Small intestine (tissue), 7 donors: Measurements from ENCODE around the gene RASGEF1C. TPM values are rescaled to one million over a fixed set of nuclear protein-coding genes. Genes with fewer than 3 reads are reported as not detected.

Source experiments
- DNase-seq, 2 donors: peaks; one replicate each; pipeline versions ENCODE4 v3.0.0 to v3.0.0-alpha.2; 2013
- FAIRE-seq: peaks from 2 replicates; lab custom pipeline; 2012; peaks lifted over from hg19 to GRCh38; lab: Jason Lieb, UNC
- H3K27ac ChIP-seq, 3 donors: one replicate each; pipeline ENCODE4 v1.5.1; 2013; ENCODE audit warnings: low read length in 2 of 3, mild to moderate bottlenecking in 2 of 3, control low read depth in 1 of 3, inconsistent platforms in 1 of 3, low read depth in 1 of 3, moderate library complexity in 1 of 3
- H3K27me3 ChIP-seq, 3 donors: one replicate each; pipeline ENCODE4 v1.6.1; 2013; ENCODE audit warnings: low read length in 3 of 3, inconsistent platforms in 1 of 3; ENCODE audit not compliant: control insufficient read depth in 3 of 3, insufficient read depth in 3 of 3
- H3K36me3 ChIP-seq, 3 donors: one replicate each; pipeline ENCODE4 v1.6.1; 2013; ENCODE audit warnings: low read length in 3 of 3, inconsistent platforms in 1 of 3, low read depth in 1 of 3, mild to moderate bottlenecking in 1 of 3, moderate library complexity in 1 of 3; ENCODE audit not compliant: control insufficient read depth in 3 of 3, insufficient read depth in 2 of 3
- H3K4me1 ChIP-seq, 3 donors: one replicate each; pipeline ENCODE4 v1.6.1; 2013; ENCODE audit warnings: low read length in 2 of 3, inconsistent platforms in 1 of 3, low read depth in 1 of 3, mild to moderate bottlenecking in 1 of 3, moderate library complexity in 1 of 3; ENCODE audit not compliant: control insufficient read depth in 3 of 3, insufficient read depth in 2 of 3
- H3K4me3 ChIP-seq, 3 donors: one replicate each; pipeline ENCODE4 v1.5.1; 2013; ENCODE audit warnings: low read length in 3 of 3, control low read depth in 1 of 3, inconsistent platforms in 1 of 3, low read depth in 1 of 3, mild to moderate bottlenecking in 1 of 3, moderate library complexity in 1 of 3
- H3K9me3 ChIP-seq, 2 donors: one replicate each; pipeline ENCODE4 v1.6.1; 2013; ENCODE audit warnings: low read depth in 1 of 2, low read length in 1 of 2; ENCODE audit not compliant: control insufficient read depth in 2 of 2, insufficient read depth in 1 of 2
- WGBS, 3 donors: extraction: QIAGEN DNeasy Blood & Tissue Kit; methylation state at CpG; one replicate each; pipeline ENCODE4 v1.1.7; 2013; 5-methylcytosine and 5-hydroxymethylcytosine counted together
- polyA plus RNA-seq, 4 donors: library from polyadenylated mRNA; stranded (reverse) in 3 of 4; unstranded in 1 of 4; fragments of 200-250 nt in 3 of 4; fragments of 120-200 nt in 1 of 4; gene quantifications; one replicate each; pipeline versions ENCODE4 v1.2.1 to v1.2.3, GENCODE V29; 2013
- donor health status: healthy with polysubstance abuse.
- donor health status: control.
- donor health status: control.
- donor health status: Bipolar disorder and iron deficiency.
- donor health status: healthy.

RASGEF1C gene
- polyA plus RNA-seq, 4 donors, result 0.37 to 0.54 (median 0.40) TPM; not detected in 1

DNA sequence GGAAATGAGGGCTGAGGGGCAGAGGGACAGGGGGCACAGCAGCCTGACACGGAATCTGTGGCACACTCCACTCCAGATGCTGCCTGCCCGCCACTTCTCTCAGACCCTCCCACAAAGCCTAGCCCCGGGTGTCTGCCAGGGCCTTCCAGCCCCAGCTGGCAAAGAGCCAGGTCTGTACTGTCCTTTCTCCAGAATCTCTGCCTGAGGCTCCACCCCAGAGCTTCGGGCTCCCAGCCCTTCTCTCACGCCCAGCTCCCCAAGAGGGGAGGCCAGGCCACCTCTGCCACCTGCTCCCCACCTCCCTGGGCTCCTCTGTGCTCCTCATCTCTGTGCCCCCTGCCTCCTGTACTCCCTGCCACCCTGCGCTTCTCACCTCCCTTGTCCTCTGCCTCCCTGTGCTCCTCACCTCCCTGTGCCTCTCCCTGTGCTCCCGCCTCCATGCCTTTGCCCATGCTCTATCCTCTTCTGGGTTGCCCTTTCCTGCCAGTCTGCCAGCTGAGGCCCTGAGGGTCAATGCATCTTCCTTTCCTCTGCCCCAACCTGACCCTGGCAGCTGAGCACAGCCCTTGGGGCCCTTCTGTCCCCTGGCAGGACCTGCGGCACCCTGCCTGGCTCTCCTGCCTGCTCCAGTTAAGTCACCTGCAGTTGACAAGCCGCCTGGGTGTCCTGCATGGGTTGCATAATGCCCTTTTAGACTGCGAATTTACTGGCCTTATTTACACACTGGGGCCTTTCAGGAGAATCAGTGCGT is 36.4 kb downstream of the RASGEF1C start:
- no peak overlapping the region for H3K27ac ChIP-seq
- FAIRE-seq (no peak), DNase-seq (no peak)
- no peak overlapping the region for H3K4me3 ChIP-seq
- H3K9me3 ChIP-seq, result no peaks in the 10 kb centered on the region
- H3K36me3 ChIP-seq, result no peaks in the 10 kb centered on the region
- no peaks in the 10 kb centered on the region for H3K4me1 ChIP-seq
- 39 to 55% (median 53%) methylated on average over 11 of the region's 11 CpGs for WGBS, 3 donors
- no peaks in the 10 kb centered on the region for H3K27me3 ChIP-seq

DNA sequence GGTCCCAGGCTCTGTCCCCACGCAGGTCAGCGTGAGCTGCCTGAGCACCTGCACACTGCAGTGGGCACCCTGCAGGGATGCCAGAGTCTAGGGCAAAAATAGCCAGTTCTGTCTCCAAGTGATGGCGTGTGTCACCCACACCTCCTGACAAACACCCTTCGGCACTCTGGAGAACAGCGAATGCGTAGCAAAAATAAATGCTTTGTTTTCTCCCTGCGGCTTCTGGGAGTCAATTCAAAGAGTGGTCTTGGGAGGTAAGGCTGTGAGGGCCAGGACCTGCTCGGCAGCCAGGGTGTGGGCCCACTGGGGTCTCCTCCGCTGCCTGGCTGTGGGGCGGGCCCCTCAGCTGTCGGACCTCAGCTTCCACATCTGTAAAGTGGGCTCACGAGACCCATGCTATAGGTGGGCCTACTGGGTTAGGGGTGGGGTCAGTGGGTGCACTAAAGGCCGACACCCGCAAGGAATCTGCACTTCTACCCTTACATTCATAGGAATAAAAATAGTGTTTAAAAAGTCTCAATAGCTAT is 37.4 kb downstream of the RASGEF1C start:
- DNase-seq, result no peak
- no peak overlapping the region for H3K27ac ChIP-seq
- WGBS, 3 donors, result 88 to 92% (median 89%) methylated on average over 14 of the region's 14 CpGs
- no peak for FAIRE-seq
- H3K27me3 ChIP-seq, result no peaks in the 10 kb centered on the region
- no peaks in the 10 kb centered on the region for H3K4me1 ChIP-seq
- no peaks in the 10 kb centered on the region for H3K9me3 ChIP-seq
- no peak overlapping the region for H3K4me3 ChIP-seq
- H3K36me3 ChIP-seq, result no peaks in the 10 kb centered on the region

DNA sequence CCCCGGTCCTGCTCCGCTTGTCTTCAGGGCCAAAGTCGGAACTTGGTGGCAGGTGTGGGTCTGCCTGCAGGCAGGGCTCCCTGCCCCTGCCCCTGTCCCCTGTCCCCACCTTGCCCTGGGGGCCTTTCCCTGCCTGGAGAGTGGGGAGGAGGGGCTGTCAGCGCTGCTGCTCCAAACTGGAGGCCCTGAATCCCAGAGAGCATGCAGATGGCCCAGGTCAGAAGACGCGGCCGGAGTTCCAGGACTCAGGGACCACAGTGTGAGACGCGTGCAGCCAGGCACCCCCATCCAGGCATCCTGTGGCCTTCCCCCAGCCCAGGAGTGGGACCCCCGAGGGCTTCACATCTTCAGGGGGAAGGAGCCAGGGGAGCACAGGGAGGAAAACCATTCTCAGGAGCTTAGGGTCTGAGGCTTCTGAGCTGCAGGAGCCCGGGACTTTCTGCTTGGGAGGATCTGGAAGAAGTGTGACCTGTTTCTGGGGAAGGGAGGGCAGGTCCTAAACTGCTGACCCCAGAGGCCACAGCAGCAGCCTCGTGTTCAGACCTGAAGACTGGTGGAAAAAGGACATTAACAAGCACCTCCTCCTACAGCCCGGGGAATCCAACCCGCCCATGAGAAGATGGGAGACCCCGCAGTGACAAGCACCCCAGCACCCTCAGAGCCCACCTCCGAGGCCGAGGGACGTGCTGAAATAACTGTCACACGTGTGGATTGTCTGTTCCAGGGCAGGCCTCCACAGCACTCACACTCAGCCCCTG is 38.0 kb downstream of the RASGEF1C start:
- Histone ChIP-seq H3K27ac (no peak overlapping the region), H3K4me3 (no peak overlapping the region), H3K27me3 (no peaks in the 10 kb centered on the region), H3K4me1 (no peaks in the 10 kb centered on the region), H3K9me3 (no peaks in the 10 kb centered on the region), H3K36me3 (no peaks in the 10 kb centered on the region)
- DNase-seq, result no peak
- 77 to 86% (median 78%) methylated on average over 17 to 19 of the region's 19 CpGs for WGBS, 3 donors
- no peak for FAIRE-seq

DNA sequence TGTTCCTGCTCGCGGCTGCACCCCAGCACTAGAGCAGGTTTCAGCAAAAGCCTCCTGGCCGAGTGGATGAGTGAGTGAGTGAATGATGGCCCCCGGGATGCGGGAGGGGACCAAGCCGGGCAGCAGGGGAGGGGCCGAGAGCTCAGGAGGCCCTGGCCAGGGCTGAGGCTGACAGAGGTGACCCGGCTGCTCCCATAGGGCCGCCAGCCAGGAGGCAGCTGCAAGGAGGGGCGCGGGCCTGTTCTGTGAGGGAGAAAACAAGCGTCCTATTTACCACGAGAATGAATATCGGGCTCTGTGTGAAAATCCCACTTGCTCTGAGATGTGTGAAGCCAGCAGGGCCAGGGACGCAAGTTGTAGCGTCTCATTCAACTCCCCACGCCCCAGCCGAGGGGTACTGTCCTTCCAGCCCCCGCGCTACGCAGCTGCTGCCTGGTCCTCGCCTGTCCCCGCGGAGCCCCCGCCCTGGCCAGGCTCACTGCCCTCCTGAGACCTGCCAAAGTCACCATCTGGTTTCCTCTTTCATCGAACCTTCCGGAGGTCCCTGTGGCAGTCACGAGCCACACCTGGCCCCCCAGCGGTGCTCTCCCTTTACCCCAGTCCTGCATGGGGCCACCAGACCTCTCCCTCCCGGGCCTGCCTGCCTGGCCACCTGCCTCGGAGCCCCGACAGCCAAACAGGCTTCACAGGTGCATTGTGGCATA is 38.8 kb downstream of the RASGEF1C start:
- WGBS, 3 donors, result 51 to 58% (median 54%) methylated on average over 32 of the region's 32 CpGs
- no peak overlapping the region for H3K4me3 ChIP-seq
- no peaks in the 10 kb centered on the region for H3K27me3 ChIP-seq
- no peaks in the 10 kb centered on the region for H3K4me1 ChIP-seq
- no peaks in the 10 kb centered on the region for H3K9me3 ChIP-seq
- DNase-seq, result no peak
- H3K36me3 ChIP-seq, result no peaks in the 10 kb centered on the region
- FAIRE-seq, result no peak
- no peak overlapping the region for H3K27ac ChIP-seq

DNA sequence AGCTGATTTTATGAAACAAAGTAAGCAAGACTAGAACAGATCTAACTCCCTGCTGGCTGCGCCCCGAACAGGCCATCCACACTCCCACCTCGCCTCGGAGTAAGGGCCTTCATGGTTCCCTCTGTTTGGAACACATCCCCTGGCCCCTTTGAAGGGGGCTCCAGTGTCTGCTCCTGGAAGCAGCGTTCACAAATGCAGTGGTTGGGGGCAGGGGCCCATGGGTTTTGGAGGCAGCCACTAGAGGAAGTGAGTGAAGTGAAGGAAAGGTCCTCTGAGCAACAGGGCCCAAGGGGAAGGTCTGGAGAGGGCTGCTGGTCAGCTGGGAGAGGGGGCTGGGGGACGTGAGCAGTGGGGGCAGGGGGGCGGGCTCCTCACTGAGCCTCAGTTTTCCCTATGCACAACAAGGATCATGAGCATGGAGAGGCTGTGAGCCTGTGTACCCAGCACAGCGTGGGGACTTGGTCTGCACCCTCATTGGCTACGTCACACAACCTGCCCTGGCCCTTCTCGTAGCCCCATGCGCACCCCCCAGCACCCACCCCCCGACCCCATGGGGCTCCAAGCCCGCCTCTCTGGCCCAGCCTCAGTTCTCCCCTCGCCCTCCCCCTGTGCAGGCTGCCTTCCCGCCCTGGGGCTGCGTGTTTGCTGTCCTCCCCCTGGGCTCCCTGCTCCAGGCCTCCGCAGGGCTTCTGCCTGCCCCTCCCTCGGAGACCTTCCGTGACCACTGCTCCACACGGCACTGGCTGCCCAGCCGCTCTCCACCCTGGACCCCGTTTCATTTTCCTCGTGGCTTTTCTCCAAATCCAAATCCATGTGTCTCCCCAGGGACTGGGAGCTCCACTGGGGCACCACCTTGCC is 39.5 kb downstream of the RASGEF1C start:
- H3K36me3 ChIP-seq, result no peaks in the 10 kb centered on the region
- DNase-seq, result no peak
- H3K27me3 ChIP-seq, result no peaks in the 10 kb centered on the region
- no peaks in the 10 kb centered on the region for H3K9me3 ChIP-seq
- no peak overlapping the region for H3K27ac ChIP-seq
- H3K4me1 ChIP-seq, result no peaks in the 10 kb centered on the region
- H3K4me3 ChIP-seq, result no peak overlapping the region
- no peak for FAIRE-seq
- 59 to 73% (median 68%) methylated on average over 17 to 23 of the region's 23 CpGs for WGBS, 3 donors

DNA sequence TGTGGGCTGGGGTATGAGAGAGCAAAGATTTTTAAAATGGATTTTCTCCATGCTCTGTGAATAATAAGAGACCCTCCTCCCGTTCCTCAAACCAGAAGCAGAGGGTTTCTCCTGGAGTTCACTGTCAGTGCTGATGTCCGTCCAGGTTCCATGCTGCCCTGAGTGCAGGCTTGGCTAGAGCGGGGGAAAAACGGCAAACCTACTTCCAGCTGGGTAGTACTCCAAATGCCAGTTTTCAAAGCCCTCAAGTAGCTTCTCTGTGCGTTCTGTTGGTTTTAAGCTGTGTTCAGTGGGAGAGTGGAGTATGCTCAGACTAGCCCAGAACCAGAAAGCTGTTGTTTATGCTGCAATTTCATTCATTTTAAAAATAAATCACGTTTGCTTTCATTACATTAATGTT is 40.3 kb downstream of the RASGEF1C start:
- WGBS, 3 donors, result 72 to 77% (median 74%) methylated on average over 6 of the region's 6 CpGs

DNA sequence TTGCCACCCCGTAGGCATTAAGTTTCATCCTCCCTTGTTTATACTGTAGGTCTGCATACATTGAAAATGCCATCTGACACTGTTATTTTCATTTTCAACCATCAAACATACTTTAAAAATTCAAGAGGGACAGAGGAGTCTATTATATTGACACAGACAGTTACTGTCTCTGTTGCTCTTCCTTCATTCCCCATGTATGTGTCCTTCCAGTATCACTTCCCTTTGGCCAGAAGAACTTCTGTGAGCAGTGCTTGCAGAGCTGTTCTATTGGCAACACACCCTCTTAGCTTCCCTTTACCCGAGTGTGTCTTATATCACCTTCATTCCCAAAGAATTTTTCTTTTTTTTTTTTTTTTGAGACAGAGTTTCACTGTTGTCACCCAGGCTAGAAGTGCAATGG is 42.8 kb downstream of the RASGEF1C start:
- no peak overlapping the region for H3K4me3 ChIP-seq
- no peaks in the 10 kb centered on the region for H3K9me3 ChIP-seq
- H3K4me1 ChIP-seq, result no peaks in the 10 kb centered on the region
- H3K27me3 ChIP-seq, result peaks cover 0 to 6% (median 0%) of the 10 kb centered on the region in 3 donors
- no peaks in the 10 kb centered on the region for H3K36me3 ChIP-seq
- no peak overlapping the region for H3K27ac ChIP-seq
- no peak for FAIRE-seq
- 50 to 55% (median 50%) methylated on average over 2 of the region's 2 CpGs for WGBS, 3 donors
- no peak for DNase-seq

More for the DNA sequence above, 40.3 kb downstream of the RASGEF1C start:
- Histone ChIP-seq H3K36me3 (no peaks in the 10 kb centered on the region), H3K9me3 (no peaks in the 10 kb centered on the region), H3K4me1 (no peaks in the 10 kb centered on the region), H3K4me3 (no peak overlapping the region), H3K27me3 (no peaks in the 10 kb centered on the region), H3K27ac (no peak overlapping the region)
- FAIRE-seq, result no peak
- no peak for DNase-seq
